Stimulated activated CD4-positive, alpha-beta T cell treated with anti-CD3 and anti-CD28 coated beads, Interleukin-1b, Interleukin-23, amount 100 ng/mL, for 24 hours (primary cell): ENCODE measurements around the gene CDC14A.

ENCODE experiments used
- DNase-seq, 4 experiments: peaks; one replicate each; pipeline ENCODE4 v3.0.0-alpha.2; 2020; ENCODE audit warnings: low read depth in 4 of 4, low spot score in 1 of 4

CDC14A gene

DNA sequence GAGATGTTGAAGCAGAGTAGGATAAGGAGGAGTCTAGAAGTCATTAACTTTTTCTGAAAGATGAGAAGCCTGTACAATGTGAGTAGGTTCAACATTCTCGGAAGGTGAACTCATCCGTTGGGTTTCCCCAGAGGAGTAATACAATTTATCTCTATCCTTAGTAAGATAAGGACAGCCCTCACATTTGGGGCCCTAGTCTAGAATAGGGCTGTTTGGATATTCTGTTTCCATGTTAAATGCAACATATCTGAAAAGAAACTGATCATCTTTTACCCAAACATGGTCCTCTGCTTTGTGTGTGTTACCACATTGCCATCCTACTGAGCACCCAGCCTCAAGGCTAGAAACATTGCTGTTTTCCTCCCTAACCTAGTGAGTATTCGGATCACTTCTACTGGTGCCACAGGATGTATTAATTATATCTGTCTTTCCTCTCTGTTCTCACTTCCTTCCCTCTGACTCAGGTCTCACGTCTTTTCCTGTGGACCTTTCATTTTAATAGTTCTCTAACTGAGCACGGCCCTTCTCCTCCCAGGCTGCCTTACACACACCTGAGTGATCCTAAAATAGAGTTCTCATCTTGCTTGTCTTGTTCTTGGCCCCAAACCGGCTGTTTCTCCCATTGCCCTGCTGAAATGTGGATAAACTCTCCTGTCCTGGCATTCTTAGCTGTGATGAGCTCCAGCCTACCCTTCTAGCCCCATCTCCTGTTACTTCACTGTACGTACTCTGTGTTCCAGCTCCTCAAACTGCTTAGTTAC is 91.7 kb downstream of the CDC14A start:
- no peak for DNase-seq

DNA sequence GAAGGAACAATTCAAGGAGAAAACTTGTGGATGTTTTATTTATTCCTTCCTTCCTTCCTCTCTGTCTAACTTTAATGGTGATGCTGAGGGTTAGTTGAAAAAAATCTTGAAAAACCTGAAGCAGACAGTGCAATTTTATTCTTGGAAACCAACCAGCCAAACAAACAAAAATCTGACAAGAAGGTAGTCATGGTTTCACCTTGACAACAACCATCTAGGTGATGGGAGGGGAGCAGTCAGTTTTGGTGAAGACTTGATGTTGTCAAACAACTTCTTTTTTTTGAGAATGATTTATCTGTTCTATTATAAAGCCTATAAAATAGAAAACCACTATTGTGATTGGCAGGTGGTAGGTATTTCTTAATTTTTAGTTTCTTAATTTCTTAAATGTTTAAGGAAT is 93.3 kb downstream of the CDC14A start:
- no peak for DNase-seq

DNA sequence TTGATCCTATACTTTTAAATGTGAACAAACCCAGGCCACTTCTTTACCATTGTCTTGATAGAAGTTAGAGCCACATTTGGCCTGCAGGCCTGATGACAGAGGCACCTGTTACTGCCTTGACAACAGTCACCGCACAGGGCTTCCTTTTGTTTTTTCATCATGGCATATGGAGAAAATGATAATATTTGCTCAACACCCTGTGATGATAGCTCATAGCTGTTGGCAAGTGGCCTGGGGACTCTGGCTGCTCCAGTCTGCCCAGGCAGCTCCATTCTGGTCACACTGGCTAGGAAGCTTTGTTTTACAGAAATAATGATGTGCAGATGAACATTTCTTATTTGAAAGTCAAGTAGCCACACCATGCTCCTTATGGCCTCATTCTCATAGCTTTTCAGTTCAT is 96.1 kb downstream of the CDC14A start:
- DNase-seq, result no peak

DNA sequence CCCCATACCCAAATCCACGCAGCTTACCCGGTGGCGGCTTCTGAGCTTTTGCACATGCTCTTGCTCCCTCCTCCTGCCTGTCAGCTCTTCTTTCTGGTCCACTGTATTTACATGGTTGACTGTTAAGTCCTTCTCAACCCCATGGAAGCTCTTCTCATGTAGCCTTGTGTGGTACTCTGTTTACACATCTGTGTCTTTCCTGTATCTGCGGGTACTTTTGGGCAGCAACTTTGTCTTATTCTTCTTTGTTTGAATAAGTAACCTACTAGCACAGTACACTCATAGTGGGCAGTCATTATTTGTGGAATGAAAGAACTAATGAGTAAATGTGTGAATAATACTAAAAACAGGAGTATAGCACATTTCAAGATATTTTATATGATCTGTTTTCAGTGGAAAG is 97.2 kb downstream of the CDC14A start:
- DNase-seq, result no peak

DNA sequence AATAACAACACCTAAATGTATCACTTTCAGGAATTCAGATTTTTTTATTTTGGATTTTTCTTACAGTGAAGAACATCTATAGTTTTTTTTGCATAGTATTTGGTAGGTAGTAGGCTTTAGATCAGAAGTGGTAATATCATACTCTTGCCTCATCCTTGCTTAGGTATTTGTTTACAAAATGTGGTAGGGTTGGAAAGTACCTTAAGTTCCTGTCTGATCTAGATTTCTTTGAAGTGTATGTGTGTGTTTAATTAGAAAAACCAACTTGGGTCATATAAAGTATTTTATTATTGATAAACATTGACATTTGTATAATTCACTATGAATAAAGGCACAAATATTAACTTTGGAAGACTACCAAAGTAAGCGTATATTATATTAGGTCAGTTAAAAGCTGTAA is 100.3 kb downstream of the CDC14A start:
- DNase-seq, result no peak

DNA sequence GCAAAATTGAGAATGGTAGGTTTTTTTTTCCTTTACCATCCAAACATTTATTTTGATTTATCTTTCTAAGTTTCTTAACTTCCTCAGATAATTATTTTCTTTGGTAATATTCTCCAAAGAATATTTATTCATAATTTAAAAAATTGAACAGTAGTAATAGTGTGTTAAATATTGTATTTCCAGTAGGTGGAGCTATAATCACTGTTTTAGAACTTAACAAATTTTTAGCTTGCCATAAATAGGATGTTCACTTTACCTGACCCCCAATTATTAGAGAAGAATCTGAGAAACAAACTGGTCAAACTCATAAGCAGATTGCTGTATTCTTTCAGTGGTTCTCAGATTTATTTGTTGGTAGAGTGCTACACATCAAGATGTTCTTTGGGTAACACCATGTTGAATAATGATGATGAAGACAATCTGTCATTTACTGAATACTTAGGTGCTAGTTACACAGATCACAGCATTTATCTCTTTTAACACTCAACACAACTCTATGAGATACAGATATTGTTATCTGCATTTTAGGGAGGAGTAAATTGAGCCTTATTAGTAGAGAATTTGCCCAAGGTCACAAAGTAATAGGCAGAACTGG is 103.3 kb downstream of the CDC14A start:
- DNase-seq, result no peak

DNA sequence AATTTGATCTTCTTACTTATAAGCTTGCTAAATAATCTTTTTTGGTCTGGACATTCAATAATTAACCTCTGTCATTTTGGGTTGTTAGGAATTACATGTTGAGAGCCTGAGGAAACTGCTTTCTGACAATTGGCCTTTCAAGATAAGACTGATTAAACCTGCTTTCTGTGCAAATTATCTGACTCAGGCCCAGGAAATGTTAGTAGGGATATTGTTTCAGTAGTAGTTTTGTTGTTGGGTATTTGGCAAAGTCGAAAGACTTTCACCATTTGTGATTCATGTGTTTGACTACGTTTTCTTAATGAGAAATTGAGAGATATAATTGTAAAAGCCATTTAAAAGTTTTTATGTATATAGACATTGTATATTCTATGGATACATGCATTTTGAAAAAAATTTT is 104.6 kb downstream of the CDC14A start:
- DNase-seq, result no peak

DNA sequence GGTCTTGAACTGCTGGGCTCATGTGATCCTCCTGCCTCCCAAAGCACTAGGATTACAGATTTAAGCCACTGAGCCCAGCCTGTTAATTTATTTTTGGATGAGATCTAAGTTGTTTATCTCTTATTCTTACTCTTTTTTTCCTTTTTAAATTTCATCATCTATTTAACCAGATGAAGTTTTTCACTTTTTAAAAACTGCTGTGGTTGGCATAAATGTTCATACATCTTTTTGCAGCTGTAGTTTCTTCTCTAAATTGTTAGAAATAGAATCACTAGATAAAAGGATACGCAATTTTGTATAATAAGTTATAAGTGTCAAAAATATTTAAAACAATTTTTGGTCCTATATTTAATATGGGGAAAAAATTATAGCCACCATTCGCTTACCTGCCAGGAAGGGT is 105.4 kb downstream of the CDC14A start:
- no peak for DNase-seq

DNA sequence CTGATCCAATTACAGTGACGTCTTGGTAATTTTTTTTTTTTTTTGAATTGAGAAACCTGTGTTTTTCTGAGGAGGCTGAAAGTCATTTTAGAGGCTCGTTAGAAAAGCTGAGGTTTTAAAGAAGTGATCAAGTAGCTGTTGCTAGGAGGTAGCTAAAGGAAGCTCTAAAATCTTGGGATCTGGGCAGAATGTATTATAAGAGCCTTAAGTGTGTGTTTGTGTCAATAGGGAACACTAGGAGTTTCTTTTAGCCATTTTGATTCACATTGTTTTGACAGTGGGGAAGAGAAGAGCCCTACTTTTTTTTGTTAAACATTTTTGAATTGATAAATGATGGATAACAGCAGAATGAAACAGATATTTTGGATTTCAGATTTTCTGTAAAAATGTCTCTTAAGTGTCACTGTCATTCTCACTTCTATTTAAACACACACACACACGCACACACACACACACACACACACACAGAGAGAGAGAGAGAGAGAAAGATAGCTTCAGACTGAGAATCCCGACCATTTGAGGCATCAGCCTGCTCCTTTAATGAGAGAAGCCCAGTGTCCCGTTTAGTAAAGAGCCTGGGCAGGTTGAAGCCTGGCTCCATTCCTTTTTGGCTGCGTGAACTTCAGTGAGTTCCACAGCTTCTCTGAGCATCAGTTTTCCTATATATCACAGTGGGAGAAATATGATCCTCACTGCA is 106.5 kb downstream of the CDC14A start:
- DNase-seq, result no peak

DNA sequence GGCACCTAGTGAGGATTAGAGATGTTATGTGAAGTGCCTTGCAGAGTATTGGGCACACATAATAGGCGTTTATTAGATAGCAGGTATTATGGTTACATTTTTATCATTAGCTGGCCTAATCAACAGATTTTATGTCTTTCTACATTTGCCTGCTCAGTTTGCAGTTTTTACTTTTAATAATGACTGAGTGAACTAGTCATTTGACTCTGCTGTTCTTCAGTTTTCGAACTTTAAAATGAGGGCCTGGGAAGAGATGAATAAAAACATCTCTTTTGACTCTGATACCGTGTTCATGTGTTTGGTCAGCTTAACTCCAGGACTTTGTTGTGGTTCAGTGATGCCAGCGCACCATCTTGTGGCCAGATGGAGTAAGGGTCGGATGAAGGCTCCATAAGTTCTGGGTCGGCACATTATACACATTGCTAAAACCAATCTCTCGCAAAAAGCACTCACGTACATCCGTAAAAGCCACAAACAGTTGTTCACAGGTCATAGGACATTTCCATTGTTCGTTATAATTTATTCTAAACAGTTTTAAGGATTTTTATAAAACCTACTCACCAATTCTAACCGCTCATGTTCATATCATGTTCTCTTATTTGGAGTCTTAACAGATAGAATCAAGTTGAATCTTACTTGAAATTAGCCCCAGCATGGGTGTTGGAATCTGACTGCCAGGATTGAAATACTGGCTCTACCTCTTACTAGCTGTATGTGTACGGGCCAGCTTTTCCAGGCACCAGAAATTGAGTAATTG is 107.2 kb downstream of the CDC14A start:
- peak; percentile 36 to 47 (median 41) for DNase-seq

DNA sequence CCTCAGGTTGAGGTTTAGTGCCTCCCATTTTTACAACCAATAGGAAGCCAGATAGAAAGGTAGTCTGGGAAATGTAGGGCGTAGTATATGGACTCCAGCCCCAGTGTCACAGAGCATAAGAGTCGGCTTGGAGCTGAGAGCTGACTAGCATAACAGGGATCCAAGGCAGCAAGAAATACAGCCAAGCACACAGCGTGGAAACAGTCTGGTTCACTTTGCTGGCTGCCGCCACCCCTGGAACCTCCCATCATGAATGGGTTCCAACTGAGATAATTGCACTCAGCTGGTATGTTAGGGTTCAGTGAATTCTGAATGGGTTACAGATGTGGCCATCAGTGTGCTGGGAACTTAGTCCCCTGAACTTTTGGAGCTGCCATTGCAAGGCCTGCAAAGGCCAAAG is 108.9 kb downstream of the CDC14A start:
- no peak for DNase-seq

DNA sequence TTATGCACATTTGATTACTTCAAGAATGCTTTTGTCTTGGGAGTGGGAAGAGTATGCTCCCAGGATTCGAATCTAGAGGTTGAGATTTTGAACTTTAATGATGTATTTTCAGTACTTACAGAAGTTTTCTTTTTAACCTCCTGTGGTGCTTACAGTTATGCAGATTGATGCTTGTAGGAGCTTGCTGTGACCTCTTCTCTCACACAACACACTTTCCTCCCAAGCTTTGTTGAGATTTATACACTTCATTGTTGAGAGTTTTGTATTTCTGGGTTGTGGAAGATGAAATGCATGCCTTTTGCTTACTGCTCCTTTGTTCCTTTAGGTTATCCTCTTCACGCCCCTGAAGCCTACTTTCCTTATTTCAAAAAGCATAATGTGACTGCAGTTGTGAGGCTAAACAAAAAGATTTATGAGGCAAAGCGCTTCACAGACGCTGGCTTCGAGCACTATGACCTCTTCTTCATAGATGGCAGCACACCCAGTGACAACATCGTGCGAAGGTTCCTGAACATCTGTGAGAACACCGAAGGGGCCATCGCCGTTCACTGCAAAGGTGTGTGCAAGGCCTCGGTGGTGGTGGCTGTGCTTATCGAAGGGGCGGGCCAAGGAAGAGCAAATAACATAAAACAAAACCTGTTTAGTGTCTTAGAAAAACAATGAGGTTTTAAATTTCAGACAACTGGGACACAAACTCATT is 110.2 kb downstream of the CDC14A start:
- DNase-seq, result no peak

DNA sequence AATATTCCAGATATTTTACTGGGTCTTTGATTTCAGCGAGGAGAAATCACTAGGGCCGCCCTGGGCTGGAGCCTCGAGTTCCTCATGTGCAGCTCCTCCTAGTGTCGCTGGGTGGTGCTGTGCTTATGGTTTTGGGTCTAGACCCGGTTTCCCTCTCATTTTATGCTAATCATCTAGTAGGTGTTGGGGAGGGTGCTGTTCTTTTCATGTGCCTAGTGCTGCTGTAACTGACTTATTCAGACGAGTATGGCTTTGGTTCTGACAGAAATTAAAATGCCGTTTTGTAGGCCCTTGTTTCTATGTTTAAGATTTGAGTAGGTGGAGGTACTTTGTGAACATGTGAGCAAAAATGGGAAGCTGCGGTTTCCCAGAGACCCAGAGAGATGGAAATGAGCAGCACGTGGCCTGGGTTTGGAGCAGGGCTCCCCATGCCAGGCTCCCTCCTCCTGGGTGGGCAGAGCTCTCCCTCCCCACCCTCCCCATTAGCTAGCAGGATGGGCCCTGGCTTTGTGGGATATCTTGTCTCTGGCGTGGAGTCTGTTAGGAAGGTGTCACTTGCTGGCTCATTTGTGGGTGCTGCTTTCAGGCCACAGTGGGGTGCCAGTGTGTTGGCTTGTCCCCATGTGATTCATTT is 111.6 kb downstream of the CDC14A start:
- peak in 2 of 4 experiments; percentile 37 to 44 for DNase-seq

DNA sequence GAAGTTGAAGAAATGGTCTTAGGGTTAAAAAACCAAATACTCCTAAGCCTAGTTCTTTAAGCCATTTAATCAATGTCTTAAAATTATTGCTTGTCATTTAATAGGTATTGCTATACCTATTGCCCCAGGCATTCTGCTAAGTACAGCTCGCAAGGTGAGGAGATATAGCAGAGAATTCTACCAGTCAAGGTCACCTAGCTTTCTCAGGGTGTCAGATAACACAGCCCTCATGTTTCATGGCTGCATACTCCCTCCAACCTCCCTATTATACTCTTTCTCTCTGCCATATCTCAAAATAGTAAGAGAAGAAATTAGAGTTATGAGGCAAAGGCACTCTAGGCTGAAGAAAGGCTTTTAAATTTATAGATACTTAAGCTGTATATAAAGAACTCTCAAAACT is 117.3 kb downstream of the CDC14A start:
- DNase-seq, result no peak

DNA sequence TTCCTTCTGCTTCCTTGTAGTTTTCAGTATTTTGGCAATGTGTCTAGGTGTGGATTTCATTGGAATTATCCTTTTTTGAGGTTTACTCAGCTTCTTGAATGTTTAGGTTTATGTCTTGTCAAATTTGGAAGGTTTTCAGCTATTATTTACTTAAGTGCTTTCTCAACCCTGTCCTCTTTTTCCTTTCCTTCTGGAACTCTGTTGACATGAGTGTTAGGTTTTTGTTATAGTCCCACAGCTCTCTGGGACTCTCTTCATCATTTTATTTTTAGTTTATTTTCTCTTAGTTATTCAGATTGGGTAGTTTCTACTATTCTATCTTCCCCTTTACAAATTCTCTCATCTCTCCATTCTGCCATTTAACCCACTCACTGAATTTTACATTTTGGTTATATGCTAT is 122.5 kb downstream of the CDC14A start:
- no peak for DNase-seq

DNA sequence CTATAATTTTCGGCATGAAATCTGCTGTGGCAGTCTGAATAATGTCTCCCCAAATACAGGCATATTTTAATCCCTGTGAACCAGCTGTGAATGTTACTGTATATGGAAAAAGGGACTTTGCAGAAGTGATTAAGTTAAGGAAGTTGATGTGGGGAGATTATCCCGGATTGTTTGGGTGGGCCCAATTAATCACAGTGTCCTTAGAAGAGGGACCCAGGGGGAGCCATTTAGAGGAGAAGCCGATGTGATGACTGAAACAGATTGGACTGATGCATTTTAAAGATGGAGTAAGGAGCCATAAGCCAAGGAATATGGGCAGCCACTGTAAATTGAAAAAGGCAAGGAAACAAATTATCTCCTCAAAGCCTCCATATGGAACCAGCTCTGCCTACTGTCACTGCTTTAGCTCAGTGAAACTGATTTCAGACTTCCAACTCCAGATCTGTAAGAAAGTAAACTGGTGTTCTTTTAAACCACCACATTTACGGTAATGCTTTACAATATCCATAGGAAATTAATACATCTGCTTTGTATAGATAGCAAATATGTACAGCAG is 124.5 kb downstream of the CDC14A start:
- DNase-seq, result no peak

DNA sequence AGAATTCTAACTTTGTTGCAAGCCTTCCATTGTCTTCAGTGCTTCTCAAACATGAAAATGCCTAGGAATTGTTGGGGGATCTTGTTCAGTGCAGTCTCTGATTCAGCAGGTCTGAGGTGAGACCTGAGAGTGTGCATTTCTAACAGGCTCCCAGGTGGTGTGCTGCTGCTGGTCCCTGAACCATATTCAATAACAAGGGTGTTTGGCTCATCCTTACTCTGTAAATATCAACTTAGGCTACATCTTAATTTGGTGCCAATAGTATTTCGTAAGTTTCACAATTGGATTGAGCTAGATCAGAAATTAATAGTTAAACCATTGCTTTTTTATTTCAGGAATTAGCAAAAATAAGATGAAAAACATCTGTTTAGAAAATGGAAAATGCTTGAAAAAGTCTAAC is 126.5 kb downstream of the CDC14A start:
- DNase-seq, result no peak

DNA sequence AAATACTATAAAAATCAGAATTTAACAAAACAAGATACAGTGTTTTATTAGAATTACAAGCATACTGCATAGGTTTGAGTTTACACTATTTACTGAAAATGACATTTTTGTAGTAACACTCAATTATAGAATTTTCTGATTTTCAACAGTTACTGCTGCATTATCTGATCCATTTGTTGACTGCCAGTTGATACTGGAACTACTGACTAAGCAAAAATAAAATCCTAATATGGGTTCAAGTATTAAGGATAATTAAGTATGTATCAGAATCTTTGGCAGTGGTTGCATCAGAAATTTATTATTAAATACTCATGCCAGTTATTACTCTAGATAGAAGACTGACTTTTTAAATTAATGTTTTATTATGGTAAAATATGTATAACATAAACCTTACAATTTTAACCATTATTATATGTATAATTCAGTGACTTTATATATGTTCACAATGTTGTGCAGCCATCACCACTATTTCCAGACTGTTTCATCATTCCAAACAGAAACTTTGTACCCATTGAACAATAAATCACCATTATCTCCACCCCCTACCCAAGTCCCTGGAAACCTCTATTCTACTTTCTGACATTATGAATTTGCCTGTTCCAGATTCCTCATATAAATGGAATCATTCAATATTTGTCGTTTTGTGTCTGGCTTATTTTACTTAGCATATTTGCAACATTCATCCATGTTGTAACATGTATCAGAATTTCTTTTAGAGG is 127.5 kb downstream of the CDC14A start:
- no peak for DNase-seq

DNA sequence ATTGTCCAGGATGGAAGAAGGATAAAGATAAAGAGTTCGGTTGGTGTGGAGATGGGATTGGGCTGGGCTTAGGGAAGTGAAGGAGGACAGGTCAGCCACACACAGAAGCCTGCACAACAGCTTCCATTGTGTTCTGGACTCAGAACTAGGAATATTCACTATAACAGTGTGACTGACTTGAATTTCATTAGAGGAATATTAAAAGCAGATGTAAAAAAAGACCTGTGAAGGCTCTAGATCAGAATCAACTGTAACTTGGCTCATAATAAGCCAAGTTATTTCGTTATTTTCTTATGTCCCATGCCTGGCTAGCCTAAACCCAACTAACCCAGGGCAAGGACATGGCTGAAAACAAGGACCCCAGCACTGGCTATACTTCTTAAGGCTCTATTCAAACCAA is 129.0 kb downstream of the CDC14A start:
- no peak for DNase-seq

DNA sequence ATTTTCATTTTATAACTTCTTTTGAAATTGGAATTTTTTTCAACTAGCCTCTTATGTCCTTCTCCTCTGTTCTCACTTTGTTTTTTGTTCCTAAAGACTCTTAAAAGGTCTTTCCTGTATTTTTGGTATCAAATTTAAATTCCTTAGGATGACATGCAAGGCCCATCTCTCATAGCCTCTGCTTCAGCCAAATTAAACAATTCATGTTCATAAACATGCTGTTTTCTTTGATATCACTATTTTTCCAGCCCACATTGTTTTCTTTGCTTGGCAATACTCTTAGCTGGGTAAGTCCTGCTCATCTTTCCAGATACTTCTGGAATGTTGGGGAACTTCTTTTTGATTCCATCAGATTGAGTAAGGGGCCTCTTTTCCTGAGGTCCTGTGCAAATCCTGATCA is 129.9 kb downstream of the CDC14A start:
- no peak for DNase-seq
